HAP-1 (cell line): ENCODE measurements around the gene TOR2A.

Experiments
- DNase-seq, 2 experiments: peaks; one replicate each; pipeline ENCODE4 v3.0.0-alpha.2; 2016 to 2020; ENCODE audit warnings: low spot score in 2 of 2
- H3K27me3 ChIP-seq: fragments of 250-450 bp; sonication (Bioruptor Pico); 2 replicates; pipeline ENCODE4 v1.5.1; 2020; ENCODE audit warnings: low read depth, mild to moderate bottlenecking, moderate library complexity
- H3K36me3 ChIP-seq: fragments of 250-450 bp; sonication (Bioruptor Pico); replicated peaks from 2 replicates; pipeline ENCODE4 v1.5.1; 2020; ENCODE audit warnings: mild to moderate bottlenecking
- H3K4me1 ChIP-seq: fragments of 250-450 bp; sonication (Bioruptor Pico); 2 replicates; pipeline ENCODE4 v1.5.1; 2020; ENCODE audit warnings: mild to moderate bottlenecking
- H3K4me3 ChIP-seq: fragments of 250-450 bp; sonication (Bioruptor Pico); 2 replicates; pipeline ENCODE4 v1.5.1; 2020; ENCODE audit warnings: mild to moderate bottlenecking, moderate library complexity
- H3K9me3 ChIP-seq: fragments of 250-450 bp; sonication (Bioruptor Pico); 2 replicates; pipeline ENCODE4 v1.5.1; 2020; ENCODE audit warnings: mild to moderate bottlenecking, moderate library complexity
- in situ Hi-C: fragments of 300-500 bp; cut with MboI; formaldehyde crosslinking; loops from 3 replicates; pipeline ENCODE4 v1.14.3; 2020; ENCODE audit warnings: low sequenced_read_pairs, inconsistent platforms, mixed read lengths

Gene TOR2A

DNA sequence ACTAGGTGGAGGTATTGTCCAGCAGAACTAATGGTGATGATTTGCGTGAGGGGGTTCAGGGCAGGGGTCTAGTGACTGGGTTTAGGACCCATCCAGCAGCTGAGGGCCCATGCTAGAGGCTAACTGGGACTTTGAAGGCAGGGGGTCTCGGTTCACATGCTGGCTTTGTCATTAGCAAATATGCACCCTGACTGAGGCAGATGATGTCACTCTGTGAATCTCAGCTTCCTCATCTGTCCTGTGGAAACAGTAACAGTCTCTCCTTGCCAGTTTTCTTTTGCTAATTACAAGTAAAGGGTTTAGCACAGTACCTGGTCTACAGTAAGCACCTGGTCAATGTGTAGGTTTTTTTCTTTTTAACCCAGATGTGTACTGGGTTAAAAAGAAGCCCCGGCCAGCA lies 38.2 kb upstream of the TOR2A start:
- Histone ChIP-seq H3K9me3 (no peaks in the 10 kb centered on the region), H3K27me3 (no peaks in the 10 kb centered on the region), H3K4me1 (0 out of 2 replicates have a peak, but pooled peaks cover 5% of the 10 kb centered on the region), H3K36me3 (no peaks in the 10 kb centered on the region), H3K4me3 (no peak overlapping the region)
- in situ Hi-C loops = no loop called here
- DNase-seq = no peak

DNA sequence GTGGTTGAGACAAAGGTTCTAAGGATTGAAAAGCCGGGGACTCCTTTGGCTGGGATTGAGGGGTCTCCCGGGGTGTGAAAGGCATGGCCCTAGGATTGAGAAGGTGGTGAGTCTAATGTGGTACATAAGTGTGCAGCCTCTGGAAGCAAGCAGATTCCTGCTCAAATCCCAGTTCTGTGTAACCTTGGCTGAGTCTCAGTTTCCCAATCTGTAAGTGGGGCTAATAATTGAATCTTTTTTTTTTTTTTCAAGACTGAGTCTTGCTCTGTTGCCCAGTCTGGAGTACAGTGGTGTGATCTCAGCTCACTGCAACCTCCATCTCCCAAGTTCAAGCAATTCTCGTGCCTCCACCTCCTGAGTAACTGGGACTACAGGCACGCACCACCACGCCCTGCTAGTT lies 37.5 kb upstream of the TOR2A start:
- in situ Hi-C loops = no loop called here
- no peaks in the 10 kb centered on the region for H3K36me3 ChIP-seq
- DNase-seq = no peak
- H3K27me3 ChIP-seq = no peaks in the 10 kb centered on the region
- 0 out of 2 replicates have a peak, but pooled peaks cover 5% of the 10 kb centered on the region for H3K4me1 ChIP-seq
- no peak overlapping the region for H3K4me3 ChIP-seq
- H3K9me3 ChIP-seq = no peaks in the 10 kb centered on the region

DNA sequence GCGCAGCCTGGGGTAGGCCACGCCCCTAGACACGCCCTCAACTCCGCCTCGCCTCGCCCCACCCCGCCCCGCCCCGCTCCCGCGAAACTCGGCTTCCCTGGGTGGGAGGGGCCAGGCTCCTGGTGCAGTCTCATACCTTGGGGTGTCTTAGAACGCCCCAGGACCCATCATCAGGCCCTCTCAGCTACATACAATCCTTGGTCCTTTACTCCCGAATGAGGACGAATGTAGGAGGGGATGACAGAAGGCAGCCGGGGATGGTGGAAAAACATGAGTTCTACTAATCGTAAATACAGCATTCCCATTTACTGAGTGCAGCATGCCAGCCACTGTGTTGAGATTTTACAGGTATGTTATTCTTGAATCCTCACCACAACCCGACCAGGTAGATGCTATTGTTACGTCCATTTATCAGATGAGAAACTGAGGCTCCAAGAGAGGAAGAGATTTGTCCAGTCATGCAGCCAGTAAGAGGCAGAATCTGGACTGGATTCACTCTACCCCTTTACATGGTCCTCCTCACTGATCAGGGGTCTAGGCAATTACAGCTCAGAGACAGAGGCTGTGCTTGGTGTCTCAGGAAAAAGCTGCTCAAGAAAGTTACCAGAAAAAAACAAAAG lies 36.6 kb upstream of the TOR2A start:
- Histone ChIP-seq H3K4me3 (peak overlapping the region; percentile 37), H3K4me1 (0 out of 2 replicates have a peak, but pooled peaks cover 5% of the 10 kb centered on the region), H3K9me3 (no peaks in the 10 kb centered on the region), H3K36me3 (no peaks in the 10 kb centered on the region), H3K27me3 (no peaks in the 10 kb centered on the region)
- no peak for DNase-seq
- in situ Hi-C loops = no loop called here

DNA sequence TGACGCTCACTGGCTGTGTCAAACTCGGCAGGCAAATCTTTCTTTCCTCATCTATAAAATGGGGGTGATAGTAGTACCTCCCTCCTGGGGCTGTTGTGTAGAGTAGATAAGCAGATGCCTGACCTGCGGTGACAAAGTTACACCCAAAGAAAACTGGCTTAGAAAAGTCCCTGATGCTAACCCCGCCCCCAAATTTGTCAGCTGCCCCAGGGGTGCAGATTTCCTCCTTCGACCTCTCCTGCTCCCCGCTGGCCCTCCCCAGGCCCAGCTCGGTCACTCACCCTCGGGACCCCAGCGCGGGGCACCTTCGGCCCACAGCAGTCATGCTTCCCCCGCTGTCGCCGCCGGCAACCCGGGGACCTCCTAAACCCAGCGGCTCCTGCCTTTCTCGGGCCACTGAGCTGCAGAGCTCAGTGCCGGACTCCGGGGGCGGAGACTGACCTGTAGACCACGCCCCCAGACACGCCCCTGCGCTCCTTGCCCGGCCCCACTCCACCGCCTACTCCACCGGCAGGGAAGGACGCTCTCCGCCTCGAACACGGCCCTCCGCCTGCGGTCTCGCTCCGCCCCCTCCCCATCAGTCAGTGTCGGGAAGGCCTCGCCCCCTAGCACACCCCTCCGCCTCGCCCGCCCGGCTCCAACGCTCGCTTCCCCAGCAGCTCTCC lies 35.9 kb upstream of the TOR2A start:
- 0 out of 2 replicates have a peak, but pooled peaks cover 5% of the 10 kb centered on the region for H3K4me1 ChIP-seq
- no peaks in the 10 kb centered on the region for H3K36me3 ChIP-seq
- H3K27me3 ChIP-seq = no peaks in the 10 kb centered on the region
- no peaks in the 10 kb centered on the region for H3K9me3 ChIP-seq
- DNase-seq = peak; percentile 96 to 99
- peak overlapping the region; percentile 37 for H3K4me3 ChIP-seq
- in situ Hi-C loops = no loop called here

DNA sequence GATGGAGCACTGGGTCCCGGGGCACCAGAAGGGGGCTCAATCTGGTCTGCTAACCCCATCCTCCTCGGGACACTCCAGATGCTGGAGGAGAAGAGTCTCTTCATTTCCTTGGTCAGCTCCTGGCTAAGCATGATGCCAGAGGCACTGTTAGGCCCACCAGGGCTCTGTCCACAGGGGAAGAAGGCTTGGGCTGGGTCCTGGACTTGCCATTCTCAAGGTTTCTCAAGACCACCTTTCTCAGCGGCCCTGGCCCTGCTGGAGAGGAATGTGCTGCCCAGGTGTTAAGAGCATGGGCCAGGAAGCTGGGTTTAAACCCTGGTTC lies 35.5 kb upstream of the TOR2A start:
- DNase-seq = no peak
- Histone ChIP-seq H3K9me3 (no peaks in the 10 kb centered on the region), H3K36me3 (no peaks in the 10 kb centered on the region), H3K4me3 (no peak overlapping the region; the same call in 1 of the 2 replicates), H3K4me1 (0 out of 2 replicates have a peak, but pooled peaks cover 5% of the 10 kb centered on the region), H3K27me3 (no peaks in the 10 kb centered on the region)
- in situ Hi-C loops = no loop called here

DNA sequence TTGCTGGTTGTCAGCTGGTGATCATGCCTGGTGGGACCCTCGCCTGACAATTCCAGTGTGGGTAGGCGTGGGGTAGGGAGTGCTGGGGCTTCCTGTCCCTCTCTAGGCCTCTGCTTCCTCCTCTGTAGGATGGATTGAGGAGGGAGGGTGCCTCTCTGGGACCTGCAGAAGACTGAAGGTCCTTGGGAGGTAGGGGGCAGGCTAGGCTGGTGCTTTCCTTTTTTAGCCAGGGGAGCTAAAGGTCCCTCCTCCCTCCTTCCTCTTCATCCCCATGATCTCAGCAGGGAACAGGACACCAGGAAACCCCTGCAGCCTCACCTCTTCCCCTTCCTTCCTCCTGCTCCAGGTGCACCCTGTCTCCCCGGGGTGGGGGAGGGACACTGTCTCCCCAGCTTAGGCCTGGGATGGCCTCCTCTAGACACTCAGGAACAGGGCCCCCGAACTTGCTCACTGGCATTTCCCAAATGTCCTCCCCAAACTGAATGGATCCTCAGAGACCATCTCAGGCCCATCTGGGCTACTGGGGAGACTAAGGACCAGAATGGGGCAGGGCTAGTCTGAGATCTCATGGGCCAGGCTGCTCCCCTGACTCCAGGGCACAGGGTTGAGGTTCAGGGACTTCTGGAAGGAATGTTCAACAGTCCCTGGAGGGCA lies 35.0 kb upstream of the TOR2A start:
- DNase-seq = no peak
- H3K27me3 ChIP-seq = no peaks in the 10 kb centered on the region
- H3K4me1 ChIP-seq = 0 out of 2 replicates have a peak, but pooled peaks cover 5% of the 10 kb centered on the region
- H3K36me3 ChIP-seq = no peaks in the 10 kb centered on the region
- no peaks in the 10 kb centered on the region for H3K9me3 ChIP-seq
- in situ Hi-C loops = no loop called here
- H3K4me3 ChIP-seq = no peak overlapping the region

DNA sequence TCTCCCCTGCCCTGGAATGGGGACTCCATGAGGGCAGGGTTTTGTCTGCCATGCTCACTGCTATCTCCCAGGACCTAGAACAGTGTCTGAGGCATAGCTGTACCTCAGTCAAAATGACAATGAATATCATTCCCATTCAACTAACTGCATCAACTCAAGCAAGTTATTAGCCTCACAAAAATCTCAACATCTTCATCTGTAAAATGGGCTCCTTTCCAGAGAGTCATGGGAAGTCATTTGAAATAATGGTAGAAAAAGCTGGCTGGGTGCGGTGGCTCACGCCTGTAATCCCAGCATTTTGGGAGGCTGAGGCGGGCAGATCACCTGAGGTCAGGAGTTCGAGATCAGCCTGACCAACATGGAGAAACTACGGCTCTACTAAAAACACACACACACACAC lies 34.0 kb upstream of the TOR2A start:
- no peaks in the 10 kb centered on the region for H3K9me3 ChIP-seq
- 0 out of 2 replicates have a peak, but pooled peaks cover 5% of the 10 kb centered on the region for H3K4me1 ChIP-seq
- H3K36me3 ChIP-seq = no peaks in the 10 kb centered on the region
- no peak for DNase-seq
- no peaks in the 10 kb centered on the region for H3K27me3 ChIP-seq
- H3K4me3 ChIP-seq = no peak overlapping the region
- in situ Hi-C loops = no loop called here

DNA sequence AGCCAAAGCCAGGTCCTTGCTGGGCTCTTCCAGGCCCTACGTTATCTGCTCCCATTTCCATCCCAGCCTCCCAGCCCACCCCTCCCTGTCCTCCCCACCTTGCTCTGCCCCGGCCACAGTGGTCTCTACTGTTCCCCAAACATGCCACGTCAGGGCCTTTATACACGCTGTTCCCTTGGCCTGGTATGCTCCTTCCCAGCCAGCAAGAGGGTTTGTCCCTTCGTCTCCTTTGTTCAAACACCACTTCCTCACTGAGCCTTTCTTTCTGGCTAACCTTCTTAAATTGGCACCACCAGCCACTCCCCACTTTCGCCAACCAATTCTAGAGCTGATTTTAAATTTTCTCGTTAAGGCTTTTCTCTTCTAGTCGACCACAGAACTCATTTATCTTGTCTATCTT lies 33.6 kb upstream of the TOR2A start:
- Histone ChIP-seq H3K36me3 (no peaks in the 10 kb centered on the region), H3K4me3 (no peak overlapping the region), H3K9me3 (no peaks in the 10 kb centered on the region), H3K4me1 (0 out of 2 replicates have a peak, but pooled peaks cover 5% of the 10 kb centered on the region), H3K27me3 (0 out of 2 replicates have a peak, but pooled peaks cover 2% of the 10 kb centered on the region)
- in situ Hi-C loops = no loop called here
- DNase-seq = no peak

DNA sequence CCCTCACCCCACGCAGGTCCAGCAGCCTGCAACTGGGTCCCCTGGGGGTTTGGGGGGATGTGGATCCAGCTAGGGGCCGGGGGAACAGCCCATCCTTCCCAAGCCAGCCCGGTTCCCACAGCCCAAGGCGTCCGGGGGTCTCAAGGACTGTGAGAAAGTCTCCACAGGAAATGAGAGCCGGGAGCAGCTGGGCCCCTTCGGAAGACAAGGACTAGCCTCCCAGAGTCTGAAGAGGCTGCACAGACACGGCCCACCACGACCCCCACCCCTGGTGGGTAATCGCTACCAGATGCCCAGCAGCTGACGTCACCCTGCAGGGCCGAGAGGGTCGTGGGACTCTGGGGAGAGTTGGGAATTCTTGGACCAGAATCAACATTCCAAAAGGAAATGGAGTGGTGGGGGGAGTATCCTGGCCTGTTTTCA lies 32.8 kb upstream of the TOR2A start:
- DNase-seq = no peak
- Histone ChIP-seq H3K4me1 (0 out of 2 replicates have a peak, but pooled peaks cover 5% of the 10 kb centered on the region), H3K27me3 (0 out of 2 replicates have a peak, but pooled peaks cover 2% of the 10 kb centered on the region), H3K9me3 (no peaks in the 10 kb centered on the region), H3K36me3 (no peaks in the 10 kb centered on the region), H3K4me3 (no peak overlapping the region)
- in situ Hi-C loops = no loop called here

DNA sequence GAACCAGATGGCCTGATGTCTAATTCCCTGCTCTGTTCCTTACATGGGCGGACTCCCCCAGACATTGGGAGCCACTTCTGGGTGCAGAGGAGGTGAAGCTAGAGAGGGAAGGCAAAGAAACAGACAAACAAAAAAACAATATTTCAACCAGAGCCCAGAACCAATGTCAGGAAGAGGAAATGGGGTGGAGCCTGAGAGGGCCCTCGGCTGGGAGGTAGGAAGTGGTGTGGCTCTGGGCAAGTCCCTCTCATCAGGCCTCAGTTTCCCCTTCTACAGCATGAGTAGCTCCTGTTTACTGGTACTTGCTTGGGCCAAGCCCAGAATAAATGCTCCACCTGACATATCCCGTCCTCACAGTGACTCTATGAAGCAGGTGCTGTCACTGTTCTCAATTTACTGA lies 32.3 kb upstream of the TOR2A start:
- Histone ChIP-seq H3K9me3 (no peaks in the 10 kb centered on the region), H3K36me3 (no peaks in the 10 kb centered on the region), H3K27me3 (0 out of 2 replicates have a peak, but pooled peaks cover 2% of the 10 kb centered on the region), H3K4me3 (no peak overlapping the region), H3K4me1 (0 out of 2 replicates have a peak, but pooled peaks cover 5% of the 10 kb centered on the region)
- no peak for DNase-seq
- in situ Hi-C loops = no loop called here

DNA sequence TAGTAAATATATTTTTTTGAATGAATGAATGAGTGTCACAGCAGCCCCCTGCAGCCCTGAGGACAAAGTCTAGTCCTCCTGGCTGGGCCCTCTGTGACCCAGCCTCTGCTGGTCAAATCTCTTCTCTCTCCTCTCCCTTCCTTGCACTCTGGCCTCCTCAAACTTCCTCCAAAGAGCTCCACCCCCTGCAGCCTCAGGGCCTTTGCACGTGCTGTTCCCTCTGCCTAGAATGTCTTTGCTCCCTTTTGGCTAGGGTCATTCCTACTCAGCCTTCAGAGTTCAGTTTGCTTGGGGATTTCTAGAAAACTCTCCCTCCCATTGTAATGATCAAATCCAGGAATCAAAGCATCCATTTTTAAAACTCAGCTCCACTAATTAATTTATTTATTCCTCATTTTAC lies 30.3 kb upstream of the TOR2A start:
- in situ Hi-C loops = no loop called here
- no peak for DNase-seq
- Histone ChIP-seq H3K27me3 (peaks cover 2% of the 10 kb centered on the region; the same call in 1 of the 2 replicates), H3K4me3 (no peak overlapping the region), H3K36me3 (no peaks in the 10 kb centered on the region), H3K4me1 (no peaks in the 10 kb centered on the region), H3K9me3 (no peaks in the 10 kb centered on the region)

DNA sequence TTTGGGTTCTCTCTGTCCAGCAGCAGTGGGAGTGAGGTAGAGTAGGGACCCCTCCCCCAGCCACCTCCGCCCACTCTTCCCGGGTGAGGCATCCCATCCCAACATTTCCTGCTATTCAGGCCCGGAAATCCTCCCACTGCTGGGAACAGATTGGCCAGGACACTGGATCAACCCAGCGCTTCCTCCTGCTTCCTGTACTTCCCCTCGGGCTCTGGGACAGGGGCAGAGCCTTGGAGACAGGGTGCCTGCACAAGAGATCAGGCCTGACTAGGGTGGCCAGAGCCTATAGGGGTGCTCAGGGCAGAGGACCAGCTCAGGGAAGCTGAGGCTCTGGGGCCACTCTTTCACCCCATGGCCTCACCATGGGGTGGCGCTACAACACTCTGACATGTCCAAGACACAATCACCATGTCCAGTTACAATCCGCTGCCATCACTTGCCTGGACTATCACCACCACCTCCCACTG lies 28.9 kb upstream of the TOR2A start:
- peak in 1 of 2 experiments; percentile 41 for DNase-seq
- H3K36me3 ChIP-seq = no peaks in the 10 kb centered on the region

DNA sequence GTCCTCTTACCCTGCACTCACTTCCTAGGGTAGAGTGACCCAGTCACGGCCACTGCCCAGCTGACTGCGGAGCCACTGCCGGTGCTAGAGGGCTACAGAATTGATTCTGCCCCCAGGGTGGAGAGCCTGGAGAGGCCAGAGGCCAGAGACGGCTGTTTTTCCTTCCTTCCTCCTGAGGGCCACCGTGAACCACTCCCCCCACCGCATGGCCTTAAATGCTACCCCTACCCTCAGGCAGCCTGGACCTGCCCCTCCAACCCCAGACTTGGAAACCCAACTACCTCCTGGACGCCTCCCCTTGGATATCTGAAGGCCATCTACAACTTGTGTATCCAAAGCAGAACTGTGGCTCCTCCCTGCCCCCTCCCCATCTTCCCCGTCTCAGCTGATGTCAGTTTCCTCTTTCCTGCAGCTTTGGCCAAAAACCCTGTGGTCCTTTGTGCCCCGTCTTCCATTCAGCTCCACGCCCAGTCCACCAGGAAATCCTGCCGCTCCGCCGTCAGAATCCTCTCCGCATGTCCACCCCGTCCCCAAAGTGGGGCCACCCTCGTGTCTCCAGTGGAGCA lies 27.1 kb upstream of the TOR2A start:
- in situ Hi-C loops = no loop called here
- DNase-seq = no peak

More for the DNA sequence above, 28.9 kb upstream of the TOR2A start:
- Histone ChIP-seq H3K4me1 (no peaks in the 10 kb centered on the region), H3K9me3 (no peaks in the 10 kb centered on the region), H3K27me3 (peaks cover 5% of the 10 kb centered on the region; the same call in 1 of the 2 replicates), H3K4me3 (no peak overlapping the region)
- in situ Hi-C loops = no loop called here

More for the DNA sequence above, 27.1 kb upstream of the TOR2A start:
- Histone ChIP-seq H3K4me1 (no peaks in the 10 kb centered on the region), H3K9me3 (no peaks in the 10 kb centered on the region), H3K27me3 (peaks cover 5% of the 10 kb centered on the region; the same call in 1 of the 2 replicates), H3K4me3 (no peak overlapping the region), H3K36me3 (no peaks in the 10 kb centered on the region)
